ENCODE measurements around the gene FIS1. TPM values are rescaled to one million over a fixed set of nuclear protein-coding genes. Genes with fewer than 3 reads are reported as not detected.

Gene FIS1
- total and polyA plus RNA-seq, 7 experiments from 2014 or later = 79.8 to 253 (median 108) TPM

DNA sequence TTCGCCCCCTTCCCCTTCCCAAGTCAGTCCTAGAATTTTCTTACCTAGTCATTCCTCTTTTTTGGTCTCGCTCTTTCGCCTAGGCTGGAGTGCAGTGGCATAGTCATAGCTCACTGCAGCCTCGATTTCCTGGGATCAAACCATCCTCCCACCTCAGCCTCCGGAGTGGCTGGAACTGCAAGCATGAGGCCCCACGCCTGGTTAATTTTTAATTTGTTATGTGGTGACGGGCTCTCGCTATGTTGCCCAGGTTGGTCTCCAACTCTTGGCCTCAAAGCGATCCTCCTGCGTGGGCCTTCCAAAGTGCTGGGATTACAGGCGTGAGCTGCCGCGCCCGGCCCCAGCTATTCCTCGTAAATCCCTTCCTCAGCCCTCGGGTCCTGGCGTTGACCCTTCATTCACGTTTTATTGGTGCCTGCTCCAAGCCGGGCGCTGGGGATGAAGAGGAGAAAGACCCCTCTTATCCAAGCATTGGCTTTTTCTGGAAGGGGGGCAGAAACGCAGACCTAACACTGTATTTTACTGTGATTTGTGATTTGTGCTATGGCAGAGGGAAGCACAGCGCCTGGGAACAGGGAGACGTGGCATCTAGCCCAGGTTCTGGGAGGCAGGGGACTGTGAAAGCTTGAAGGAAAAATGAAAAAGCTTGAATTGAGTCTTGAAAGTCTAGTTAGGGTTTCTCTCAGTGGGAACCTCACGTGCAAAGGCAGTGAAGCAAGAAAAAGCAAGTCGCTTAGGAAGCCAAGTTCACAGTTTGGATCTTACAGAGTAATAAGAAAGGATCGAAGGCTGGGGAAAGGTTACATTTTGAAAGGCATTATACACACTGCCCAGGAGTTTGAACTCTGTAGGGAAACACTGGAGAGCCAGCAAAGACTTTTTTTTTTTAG lies 26.4 kb downstream of the FIS1 start:
- Mint-ChIP-seq H3K9me3 (no peaks in the 10 kb centered on the region), H3K36me3 (peaks cover 0 to 22% (median 0%) of the 10 kb centered on the region in 5 donors), H3K4me1 (peaks cover 27 to 54% (median 46%) of the 10 kb centered on the region in 7 donors), H3K27me3 (no peaks in the 10 kb centered on the region), H3K27ac (peak overlapping the region; percentile 88 to 96 (median 93)), H3K4me3 (peak overlapping the region; percentile 89 to 97 (median 96))
- H3K36me3 ChIP-seq (ENCODE audit: control insufficient read depth in 2 of 3, insufficient read depth in 3 of 3, low read length in 3 of 3) = peaks cover 0 to 32% (median 0%) of the 10 kb centered on the region in 3 experiments
- peaks cover 15% of the 10 kb centered on the region in 2 donors for H3K4me1 ChIP-seq (ENCODE audit: control insufficient read depth in 2 of 2, insufficient read depth in 2 of 2, low read length in 2 of 2)
- intact Hi-C loops (cut with micrococcal nuclease) = loop anchor here (1.0 to 5.0 kb wide), 9 partner anchors 26 to 1144 kb away; partner anchors contain the start of genes AP1S1 (in 2 of the 2), IFT22 (in 2 of the 2), VGF (in 2 of the 2) and MEPCE (in 1 of the 2)
- peak overlapping the region; percentile 87 for H3K27ac ChIP-seq (ENCODE audit: low read depth, low read length)
- CTCF ChIA-PET = interaction anchor here (1.1 to 3.5 kb wide), 5 partner anchors 14 to 135 kb away, joined by 3 to 30 read pairs (median 7); partner anchors contain the start of gene FIS1
- no peaks in the 10 kb centered on the region for H3K9me3 ChIP-seq (ENCODE audit: control insufficient read depth in 2 of 3, low read length in 3 of 3)
- no peak for ATAC-seq
- DNase-seq = no peak
- H3K27me3 ChIP-seq (ENCODE audit: control insufficient read depth in 2 of 2, insufficient read depth in 2 of 2, low read length in 2 of 2) = no peaks in the 10 kb centered on the region
- POLR2A ChIA-PET = interaction anchor here (0.6 to 3.2 kb wide), 16 partner anchors 8 to 1016 kb away, joined by 3 to 61 read pairs (median 5); partner anchors contain the start of genes FBXO24, FIS1, IFT22 and LRCH4
- H3K4me3 ChIP-seq (ENCODE audit: low read length) = peak overlapping the region; percentile 70

DNA sequence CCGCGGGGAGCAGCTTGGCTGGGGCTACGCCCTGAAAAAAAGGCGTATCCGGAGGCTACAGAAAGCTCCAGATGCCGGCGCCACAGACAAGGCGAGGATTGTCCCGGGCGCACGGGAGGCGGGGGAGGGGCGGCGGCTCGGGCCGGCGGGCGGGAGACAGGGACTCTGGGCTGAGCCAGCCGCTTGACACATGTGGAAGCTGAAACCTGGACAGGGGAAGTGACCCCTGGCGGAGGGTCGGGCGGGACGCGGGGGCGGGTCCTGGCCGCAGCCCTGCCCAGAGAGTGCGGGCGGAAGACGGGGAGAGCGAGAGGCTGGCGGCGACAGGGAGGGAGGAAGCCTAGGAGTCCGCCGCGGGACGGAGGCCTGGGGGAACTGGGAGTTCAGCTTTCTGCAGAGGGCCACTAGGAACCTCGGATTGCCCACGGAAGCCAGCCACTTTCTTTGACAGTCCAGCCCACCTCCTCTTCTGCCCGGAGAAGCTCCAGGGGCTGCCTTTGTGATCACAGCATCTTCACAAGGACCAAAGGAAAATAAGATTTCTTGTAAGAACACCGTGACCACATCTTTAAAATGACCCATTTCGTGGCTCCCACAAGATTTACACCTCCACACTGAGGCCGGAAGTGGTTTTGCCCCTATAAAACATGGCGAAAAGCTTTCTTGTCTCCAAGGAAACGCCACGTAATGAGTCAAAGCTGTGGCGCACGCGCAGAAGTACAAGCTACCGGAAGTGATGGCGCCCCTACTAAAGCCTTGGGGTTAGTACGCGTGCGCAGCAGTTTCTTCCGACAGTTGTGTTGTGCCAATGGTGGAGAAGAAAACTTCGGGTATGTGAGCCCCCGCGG lies 27.3 kb downstream of the FIS1 start, which contains the start of the genes PLOD3 and ZNHIT1:
Gene PLOD3, minus strand, starts transcription at position 194 of the 848 bp plus-strand sequence. CDS start 307 bp downstream, outside the sequence.
Gene ZNHIT1, plus strand, starts transcription at position 778 of the 848 bp plus-strand sequence. Its CDS starts 31 bp downstream, at position 809.
- Histone ChIP-seq H3K9me3 (ENCODE audit: control insufficient read depth in 2 of 3, low read length in 3 of 3) (no peaks in the 10 kb centered on the region), H3K36me3 (ENCODE audit: control insufficient read depth in 2 of 3, insufficient read depth in 3 of 3, low read length in 3 of 3) (peaks cover 0 to 25% (median 0%) of the 10 kb centered on the region in 3 experiments), H3K4me3 (ENCODE audit: low read length) (peak within 1 kb of the TSS; percentile 70), H3K27ac (ENCODE audit: low read depth, low read length) (peak within 1 kb of the TSS; percentile 87), H3K27me3 (ENCODE audit: control insufficient read depth in 2 of 2, insufficient read depth in 2 of 2, low read length in 2 of 2) (no peaks in the 10 kb centered on the region), H3K4me1 (ENCODE audit: control insufficient read depth in 2 of 2, insufficient read depth in 2 of 2, low read length in 2 of 2) (peaks cover 15% of the 10 kb centered on the region in 2 donors)
- H3K27me3 Mint-ChIP-seq = no peaks in the 10 kb centered on the region
- H3K9me3 Mint-ChIP-seq = no peaks in the 10 kb centered on the region
- H3K4me3 Mint-ChIP-seq = peak within 1 kb of the TSS; percentile 89 to 97 (median 96)
- CTCF ChIA-PET = interaction anchor here (1.1 to 3.5 kb wide), 5 partner anchors 13 to 134 kb away, joined by 3 to 30 read pairs (median 7); partner anchors contain the start of gene FIS1
- H3K36me3 Mint-ChIP-seq = peaks cover 0 to 19% (median 0%) of the 10 kb centered on the region in 5 donors
- intact Hi-C loops (cut with micrococcal nuclease) = loop anchor here (1.0 to 5.0 kb wide), 11 partner anchors 27 to 1145 kb away; partner anchors contain the start of genes AP1S1 (in 2 of the 2), IFT22 (in 2 of the 2), VGF (in 2 of the 2) and MEPCE (in 1 of the 2)
- peaks cover 27 to 54% (median 46%) of the 10 kb centered on the region in 7 donors for H3K4me1 Mint-ChIP-seq
- H3K27ac Mint-ChIP-seq = peak within 1 kb of the TSS; percentile 88 to 96 (median 93)
- DNase-seq (peak; percentile 86 to 97 (median 94)), ATAC-seq (peak; percentile 85)
- POLR2A ChIA-PET = interaction anchor here (0.5 to 3.2 kb wide), 17 partner anchors 9 to 1835 kb away, joined by 3 to 61 read pairs (median 5); partner anchors contain the start of genes FBXO24, FIS1, IFT22 and LRCH4

DNA sequence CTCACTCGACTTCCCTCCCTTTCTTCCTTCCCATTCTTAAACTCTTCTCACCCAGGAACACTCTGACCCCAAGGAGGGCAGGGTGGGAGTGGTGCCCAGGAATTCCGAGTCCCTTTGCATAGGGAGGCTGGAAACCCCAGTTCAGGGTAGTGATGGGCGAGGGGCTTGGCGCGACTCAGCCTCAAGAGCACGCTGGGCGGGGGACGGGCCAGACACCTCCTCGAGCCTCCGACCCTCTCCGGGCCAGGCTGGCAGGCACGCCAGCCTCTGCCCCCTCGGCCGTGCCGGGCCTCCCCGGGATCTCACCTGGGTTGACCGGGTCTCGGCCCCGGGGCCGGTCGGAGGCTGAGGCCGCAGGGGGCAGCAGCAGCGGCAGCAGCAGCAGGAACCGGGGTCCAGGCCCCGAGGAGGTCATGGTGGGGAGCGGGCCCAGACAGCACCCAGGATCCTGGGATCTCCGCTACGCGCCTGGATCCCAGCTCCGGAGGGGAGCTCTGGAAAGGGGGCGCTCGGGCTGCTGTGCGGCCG lies 28.0 kb downstream of the FIS1 start:
- intact Hi-C loops (cut with micrococcal nuclease) = loop anchor here (1.0 to 5.0 kb wide), 6 partner anchors 13 to 1145 kb away; partner anchors contain the start of gene IFT22 (in 2 of the 2)
- Mint-ChIP-seq H3K36me3 (peaks cover 0 to 15% (median 0%) of the 10 kb centered on the region in 5 donors), H3K27me3 (no peaks in the 10 kb centered on the region), H3K4me3 (peak overlapping the region; percentile 83 to 97 (median 96)), H3K4me1 (peaks cover 22 to 50% (median 45%) of the 10 kb centered on the region in 7 donors), H3K9me3 (no peaks in the 10 kb centered on the region), H3K27ac (peak overlapping the region in 8 of 9 donors; percentile 51 to 93 (median 76))
- peak overlapping the region; percentile 70 for H3K4me3 ChIP-seq (ENCODE audit: low read length)
- peaks cover 0 to 28% (median 0%) of the 10 kb centered on the region in 3 experiments for H3K36me3 ChIP-seq (ENCODE audit: control insufficient read depth in 2 of 3, insufficient read depth in 3 of 3, low read length in 3 of 3)
- peak; percentile 4 for ATAC-seq
- ChIA-PET POLR2A (interaction anchor here (0.6 to 3.2 kb wide), 11 partner anchors 8 to 1834 kb away, joined by 3 to 61 read pairs (median 6); partner anchors contain the start of genes FIS1, SRRT and VGF), CTCF (interaction anchor here (1.1 to 3.5 kb wide), 4 partner anchors 12 to 134 kb away, joined by 3 to 30 read pairs (median 10); partner anchors contain the start of gene FIS1)
- H3K4me1 ChIP-seq (ENCODE audit: control insufficient read depth in 2 of 2, insufficient read depth in 2 of 2, low read length in 2 of 2) = peaks cover 15% of the 10 kb centered on the region in 2 donors
- H3K27me3 ChIP-seq (ENCODE audit: control insufficient read depth in 2 of 2, insufficient read depth in 2 of 2, low read length in 2 of 2) = no peaks in the 10 kb centered on the region
- H3K9me3 ChIP-seq (ENCODE audit: control insufficient read depth in 2 of 3, low read length in 3 of 3) = no peaks in the 10 kb centered on the region
- DNase-seq = peak in 2 of 9 donors; percentile 6 to 9
- H3K27ac ChIP-seq (ENCODE audit: low read depth, low read length) = peak overlapping the region; percentile 87

DNA sequence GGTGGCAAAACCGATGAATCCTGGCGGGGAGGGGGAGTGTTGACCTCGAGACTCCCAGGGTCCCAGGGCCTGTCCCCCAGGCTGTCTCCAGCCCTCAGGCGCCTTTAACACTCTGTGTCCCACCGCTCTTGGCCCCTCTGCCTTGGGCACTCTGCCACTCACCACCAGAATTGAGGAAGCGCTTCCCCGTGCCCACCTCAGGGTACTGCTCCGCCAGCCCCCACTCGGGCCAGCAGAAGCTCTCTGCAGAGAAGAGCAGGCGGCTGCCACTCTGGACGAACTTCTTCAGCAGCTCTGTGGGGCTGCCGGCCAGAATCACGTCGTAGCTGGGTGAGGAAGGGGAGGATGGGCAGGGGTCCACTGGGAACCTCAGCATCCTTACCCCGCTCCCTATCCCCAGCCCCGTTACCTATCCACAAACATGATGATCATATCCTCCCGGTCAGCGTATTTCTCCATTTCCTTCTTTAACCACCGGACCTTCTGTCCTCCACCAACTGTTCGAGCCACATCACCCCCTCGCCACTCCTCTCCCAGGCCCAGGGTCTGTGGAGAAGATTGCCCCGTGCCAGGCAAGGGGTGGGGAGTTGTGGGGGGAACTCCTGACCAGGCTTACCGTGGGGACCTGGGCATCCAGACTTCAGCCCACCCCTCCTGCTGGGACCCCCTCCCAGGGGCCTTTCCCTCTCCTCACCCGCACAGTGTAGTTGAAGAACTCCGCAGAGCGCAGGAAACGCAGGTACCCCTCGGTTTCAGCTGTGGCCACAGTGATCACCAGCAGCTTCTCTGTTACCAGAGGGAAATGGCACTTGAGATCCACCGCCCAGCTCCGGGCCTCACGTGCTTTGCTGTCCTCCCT lies 28.7 kb downstream of the FIS1 start:
- ATAC-seq = no peak
- POLR2A ChIA-PET = interaction anchor here (0.6 to 3.2 kb wide), 3 partner anchors 12 to 33 kb away, joined by 3 to 61 read pairs (median 16); partner anchors contain the start of gene FIS1
- intact Hi-C loops (cut with micrococcal nuclease) = loop anchor here (1.0 to 5.0 kb wide), 3 partner anchors 12 to 1146 kb away; partner anchors contain the start of gene IFT22 (in 2 of the 2)
- H3K4me3 Mint-ChIP-seq = peak overlapping the region; percentile 81 to 97 (median 94)
- peaks cover 15 to 46% (median 39%) of the 10 kb centered on the region in 7 donors for H3K4me1 Mint-ChIP-seq
- CTCF ChIA-PET = interaction anchor here (0.6 to 3.5 kb wide), 4 partner anchors 12 to 67 kb away, joined by 4 to 30 read pairs (median 10); partner anchors contain the start of gene FIS1
- peaks cover 15% of the 10 kb centered on the region in 2 donors for H3K4me1 ChIP-seq (ENCODE audit: control insufficient read depth in 2 of 2, insufficient read depth in 2 of 2, low read length in 2 of 2)
- H3K27ac ChIP-seq (ENCODE audit: low read depth, low read length) = peak overlapping the region; percentile 87
- peaks cover 0 to 35% (median 0%) of the 10 kb centered on the region in 3 experiments for H3K36me3 ChIP-seq (ENCODE audit: control insufficient read depth in 2 of 3, insufficient read depth in 3 of 3, low read length in 3 of 3)
- H3K9me3 ChIP-seq (ENCODE audit: control insufficient read depth in 2 of 3, low read length in 3 of 3) = no peaks in the 10 kb centered on the region
- H3K36me3 Mint-ChIP-seq = peaks cover 0 to 12% (median 0%) of the 10 kb centered on the region in 5 donors
- peak overlapping the region; percentile 70 for H3K4me3 ChIP-seq (ENCODE audit: low read length)
- no peaks in the 10 kb centered on the region for H3K27me3 ChIP-seq (ENCODE audit: control insufficient read depth in 2 of 2, insufficient read depth in 2 of 2, low read length in 2 of 2)
- H3K9me3 Mint-ChIP-seq = no peaks in the 10 kb centered on the region
- peak overlapping the region; percentile 28 to 78 (median 73) for H3K27ac Mint-ChIP-seq
- no peaks in the 10 kb centered on the region for H3K27me3 Mint-ChIP-seq
- DNase-seq = peak in 1 of 9 donors; percentile 10

DNA sequence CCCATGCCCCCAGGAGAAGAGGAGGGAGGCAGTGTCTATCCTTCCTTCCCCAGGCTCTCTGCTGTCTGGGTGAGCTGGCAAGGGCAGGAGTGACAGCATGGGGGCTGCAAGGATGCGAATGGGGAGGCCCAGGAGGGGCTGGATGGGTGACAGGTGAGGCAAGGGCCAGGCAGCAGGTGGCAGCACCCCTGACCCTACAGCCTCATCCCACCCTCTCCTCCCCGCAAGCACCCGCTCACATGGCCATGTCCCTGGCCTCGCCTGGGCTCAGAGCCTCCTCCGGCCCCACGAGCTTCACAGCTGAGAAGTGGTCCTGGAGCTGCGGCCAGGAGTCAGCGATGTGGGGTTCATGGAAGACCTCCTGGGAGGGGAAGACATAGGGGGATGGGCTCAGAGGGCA lies 32.9 kb downstream of the FIS1 start:
- ChIA-PET POLR2A (interaction anchor here (1.3 kb wide), 1 partner anchor 11 kb away, joined by 4 read pairs; no protein-coding TSS in a partner anchor), CTCF (no interaction called here)
- peaks cover 5 to 15% (median 8%) of the 10 kb centered on the region in 7 donors for H3K4me1 Mint-ChIP-seq
- DNase-seq = no peak
- Histone ChIP-seq H3K27me3 (ENCODE audit: control insufficient read depth in 2 of 2, insufficient read depth in 2 of 2, low read length in 2 of 2) (no peaks in the 10 kb centered on the region), H3K9me3 (ENCODE audit: control insufficient read depth in 2 of 3, low read length in 3 of 3) (no peaks in the 10 kb centered on the region), H3K27ac (ENCODE audit: low read depth, low read length) (no peak overlapping the region), H3K4me3 (ENCODE audit: low read length) (no peak overlapping the region), H3K36me3 (ENCODE audit: control insufficient read depth in 2 of 3, insufficient read depth in 3 of 3, low read length in 3 of 3) (peaks cover 0 to 58% (median 0%) of the 10 kb centered on the region in 3 experiments), H3K4me1 (ENCODE audit: control insufficient read depth in 2 of 2, insufficient read depth in 2 of 2, low read length in 2 of 2) (peaks cover 6 to 7% of the 10 kb centered on the region in 2 donors)
- H3K9me3 Mint-ChIP-seq = no peaks in the 10 kb centered on the region
- peak overlapping the region in 1 of 10 donors; percentile 63 for H3K4me3 Mint-ChIP-seq
- no peak for ATAC-seq
- intact Hi-C loops (cut with micrococcal nuclease) = no loop called here
- H3K27ac Mint-ChIP-seq = no peak overlapping the region
- H3K27me3 Mint-ChIP-seq = no peaks in the 10 kb centered on the region
- H3K36me3 Mint-ChIP-seq = peaks cover 0 to 20% (median 4%) of the 10 kb centered on the region in 5 donors
